Measurements from ENCODE around the gene HIF1A. TPM values are rescaled to one million over a fixed set of nuclear protein-coding genes. Genes with fewer than 3 reads are reported as not detected.

Gene HIF1A
- total RNA-seq, 2 donors from 2014 or later: 81.2 to 89.1 TPM

GRCh38 chr14:61700104-61700886, 5.0 kb downstream of the HIF1A start:
- no peaks in the 10 kb centered on the region for H3K36me3 ChIP-seq
- no peak for DNase-seq (ENCODE audit: low spot score)
- no peaks in the 10 kb centered on the region for H3K9me3 ChIP-seq
- H3K27ac ChIP-seq: no peak overlapping the region
- TF ChIP-seq, protein P1, sequence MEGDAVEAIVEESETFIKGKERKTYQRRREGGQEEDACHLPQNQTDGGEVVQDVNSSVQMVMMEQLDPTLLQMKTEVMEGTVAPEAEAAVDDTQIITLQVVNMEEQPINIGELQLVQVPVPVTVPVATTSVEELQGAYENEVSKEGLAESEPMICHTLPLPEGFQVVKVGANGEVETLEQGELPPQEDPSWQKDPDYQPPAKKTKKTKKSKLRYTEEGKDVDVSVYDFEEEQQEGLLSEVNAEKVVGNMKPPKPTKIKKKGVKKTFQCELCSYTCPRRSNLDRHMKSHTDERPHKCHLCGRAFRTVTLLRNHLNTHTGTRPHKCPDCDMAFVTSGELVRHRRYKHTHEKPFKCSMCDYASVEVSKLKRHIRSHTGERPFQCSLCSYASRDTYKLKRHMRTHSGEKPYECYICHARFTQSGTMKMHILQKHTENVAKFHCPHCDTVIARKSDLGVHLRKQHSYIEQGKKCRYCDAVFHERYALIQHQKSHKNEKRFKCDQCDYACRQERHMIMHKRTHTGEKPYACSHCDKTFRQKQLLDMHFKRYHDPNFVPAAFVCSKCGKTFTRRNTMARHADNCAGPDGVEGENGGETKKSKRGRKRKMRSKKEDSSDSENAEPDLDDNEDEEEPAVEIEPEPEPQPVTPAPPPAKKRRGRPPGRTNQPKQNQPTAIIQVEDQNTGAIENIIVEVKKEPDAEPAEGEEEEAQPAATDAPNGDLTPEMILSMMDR (IDR thresholded peaks at IDR 0.05): no peak
- H3K27me3 ChIP-seq: no peaks in the 10 kb centered on the region
- H3K4me1 ChIP-seq: peaks cover 0 to 47% of the 10 kb centered on the region in 2 donors
- H3K4me3 ChIP-seq: no peak overlapping the region

DNA sequence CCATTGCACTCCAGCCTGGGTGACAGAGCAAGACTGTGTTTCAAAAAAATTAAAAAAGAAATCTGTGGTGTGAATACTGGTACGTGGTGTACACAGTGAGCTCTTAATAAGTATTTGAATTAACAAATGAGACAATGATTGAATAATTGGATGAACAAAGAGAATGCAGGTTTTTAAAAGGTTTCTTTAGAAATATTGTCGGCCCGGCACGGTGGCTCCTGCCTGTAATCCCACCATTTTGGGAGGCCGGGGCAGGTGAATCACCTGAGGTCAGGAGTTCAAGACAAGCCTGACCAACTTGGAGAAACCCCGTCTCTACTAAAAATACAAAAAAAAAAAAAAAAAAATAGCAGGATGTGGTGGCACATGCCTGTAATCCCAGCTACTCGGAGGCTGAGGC, 6.6 kb downstream of the HIF1A start:
- no peak for DNase-seq (ENCODE audit: low spot score)
- Histone ChIP-seq H3K27me3 (no peaks in the 10 kb centered on the region), H3K27ac (no peak overlapping the region), H3K4me1 (peaks cover 0 to 47% of the 10 kb centered on the region in 2 donors), H3K4me3 (no peak overlapping the region), H3K36me3 (no peaks in the 10 kb centered on the region), H3K9me3 (no peaks in the 10 kb centered on the region)
- TF ChIP-seq, protein P1 (IDR thresholded peaks at IDR 0.05): no peak

- H3K4me3 ChIP-seq: no peak overlapping the region
- H3K4me1 ChIP-seq: peaks cover 0 to 38% of the 10 kb centered on the region in 2 donors
- H3K27me3 ChIP-seq: no peaks in the 10 kb centered on the region
- peak overlapping the region in 1 of 2 donors; percentile 1 for H3K27ac ChIP-seq
- TF ChIP-seq, protein P1 (IDR thresholded peaks at IDR 0.05): no peak
- H3K36me3 ChIP-seq: no peaks in the 10 kb centered on the region
- H3K9me3 ChIP-seq: no peaks in the 10 kb centered on the region
- DNase-seq (ENCODE audit: low spot score): no peak
These were observed 8.2 kb downstream of the HIF1A start for GRCh38 chr14:61703342-61704129.

DNA sequence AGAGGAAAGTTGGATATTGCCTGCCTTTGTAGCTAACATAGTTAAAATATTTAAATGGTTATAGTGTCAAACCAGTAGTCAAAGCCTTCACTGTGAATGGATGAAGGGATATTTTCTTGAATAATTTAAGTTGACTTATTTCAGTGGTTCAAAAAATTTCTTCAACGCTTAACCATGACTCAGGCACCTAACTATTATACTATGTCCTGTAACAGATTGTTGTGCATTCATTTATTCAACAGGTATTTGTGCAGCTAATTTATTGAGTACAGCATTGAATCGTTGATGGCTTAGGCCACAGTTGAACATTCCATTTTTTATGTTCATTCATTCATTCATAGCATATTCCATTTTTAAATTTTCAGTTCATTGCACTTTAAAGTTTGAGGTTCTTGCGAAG, 9.2 kb downstream of the HIF1A start:
- TF ChIP-seq, protein P1 (IDR thresholded peaks at IDR 0.05): no peak

DNA sequence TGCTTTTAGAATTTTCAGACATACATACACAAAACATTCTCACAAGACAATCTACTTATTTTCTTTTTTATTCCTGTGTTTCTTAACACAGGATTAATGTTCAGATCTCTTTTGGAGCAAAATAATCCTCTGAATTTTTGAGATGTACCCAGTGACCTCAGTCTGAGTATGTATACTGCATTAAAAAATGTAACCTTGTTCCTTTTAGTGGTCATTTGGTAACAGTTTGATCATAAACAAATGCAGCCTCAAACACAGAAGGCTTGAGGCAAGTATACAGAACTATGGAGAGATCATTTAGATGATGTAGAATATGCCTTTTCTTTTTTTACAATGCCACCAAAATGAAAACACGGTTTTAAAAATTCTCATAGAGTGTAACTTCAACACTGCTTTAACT, 9.7 kb downstream of the HIF1A start:
- H3K36me3 ChIP-seq: no peaks in the 10 kb centered on the region
- H3K27ac ChIP-seq: no peak overlapping the region
- DNase-seq (ENCODE audit: low spot score): no peak
- H3K4me1 ChIP-seq: peaks cover 0 to 24% of the 10 kb centered on the region in 2 donors
- H3K4me3 ChIP-seq: no peak overlapping the region
- TF ChIP-seq, protein P1 (IDR thresholded peaks at IDR 0.05): no peak
- no peaks in the 10 kb centered on the region for H3K9me3 ChIP-seq
- H3K27me3 ChIP-seq: no peaks in the 10 kb centered on the region

More for the DNA sequence above, 9.2 kb downstream of the HIF1A start:
- Histone ChIP-seq H3K36me3 (no peaks in the 10 kb centered on the region), H3K27ac (no peak overlapping the region), H3K4me3 (no peak overlapping the region), H3K9me3 (no peaks in the 10 kb centered on the region), H3K27me3 (no peaks in the 10 kb centered on the region), H3K4me1 (peaks cover 0 to 28% of the 10 kb centered on the region in 2 donors)
- DNase-seq (ENCODE audit: low spot score): no peak

All from right atrium auricular region (tissue), 2 donors.